GM18505 (cell line): ENCODE measurements around the gene UGT1A1.

Experiments
- ATAC-seq: cut with Tn5 transposase; IDR thresholded peaks from one replicate; pipeline ENCODE4 v1.9.1; 2021; ENCODE audit not compliant: unreplicated experiment
- POLR2A ChIP-seq: IDR thresholded peaks from 4 replicates; pipeline ENCODE4 v1.6.1; 2011; ENCODE audit warnings: borderline replicate concordance; ENCODE audit not compliant: insufficient read depth, insufficient read length; ENCODE audit errors: extremely low read depth

The UGT1A1 gene

GRCh38 chr2:233769260-233769659 is 9.2 kb downstream of the UGT1A1 start:
- ATAC-seq, result no peak
- TF ChIP-seq POLR2A, result no peak

- no peak for ATAC-seq
- no peak for TF ChIP-seq POLR2A
Measured at GRCh38 chr2:233772153-233772552, 12.1 kb downstream of the UGT1A1 start.

- TF ChIP-seq POLR2A, result no peak
- ATAC-seq, result no peak
Measured at GRCh38 chr2:233772583-233772982, 12.5 kb downstream of the UGT1A1 start.

- no peak for ATAC-seq
- TF ChIP-seq POLR2A, result no peak
Measured at GRCh38 chr2:233773854-233774253, 13.8 kb downstream of the UGT1A1 start.

GRCh38 chr2:233775414-233775813 is 15.3 kb downstream of the UGT1A1 start:
- TF ChIP-seq POLR2A, result no peak
- no peak for ATAC-seq

GRCh38 chr2:233778030-233778429 is 18.0 kb downstream of the UGT1A1 start, which contains the start of gene MROH2A:
MROH2A (plus strand) TSS chr2:233778330; CDS start chr2:233779359, 1,029 bp downstream.
- ATAC-seq, result no peak
- no peak for TF ChIP-seq POLR2A

- ATAC-seq, result no peak
- no peak for TF ChIP-seq POLR2A
Measured at GRCh38 chr2:233779722-233780121, 19.7 kb downstream of the UGT1A1 start.

- no peak for ATAC-seq
Measured at GRCh38 chr2:233780771-233781170, 20.7 kb downstream of the UGT1A1 start.

GRCh38 chr2:233789554-233789953 is 29.5 kb downstream of the UGT1A1 start:
- ATAC-seq, result no peak
- no peak for TF ChIP-seq POLR2A

More at GRCh38 chr2:233780771-233781170, 20.7 kb downstream of the UGT1A1 start:
- TF ChIP-seq POLR2A, result no peak

GRCh38 chr2:233791151-233791882 is 31.2 kb downstream of the UGT1A1 start:
- ATAC-seq, result no peak
- no peak for TF ChIP-seq POLR2A

GRCh38 chr2:233791883-233792329 is 31.8 kb downstream of the UGT1A1 start:
- no peak for ATAC-seq
- no peak for TF ChIP-seq POLR2A

GRCh38 chr2:233792720-233793119 is 32.6 kb downstream of the UGT1A1 start:
- no peak for ATAC-seq
- TF ChIP-seq POLR2A, result no peak

- TF ChIP-seq POLR2A, result no peak
- no peak for ATAC-seq
Measured at GRCh38 chr2:233793465-233794127, 33.5 kb downstream of the UGT1A1 start.

GRCh38 chr2:233794128-233794658 is 34.1 kb downstream of the UGT1A1 start:
- no peak for TF ChIP-seq POLR2A
- no peak for ATAC-seq
